Renal cortical epithelial cell (primary cell): ENCODE data around the gene NRCAM. TPM values are rescaled to one million over a fixed set of nuclear protein-coding genes. Genes with fewer than 3 reads are reported as not detected.

Experiments
- DNase-seq: peaks from one replicate; pipeline ENCODE4 v3.0.0-alpha.2; 2011; ENCODE audit warnings: low read depth
- total RNA-seq: library from RNA; depleted of rRNA; stranded (reverse); fragments of >200 nt; gene quantifications from 2 replicates; pipeline ENCODE4 v1.2.3, GENCODE V29; 2014

NRCAM gene
- total RNA-seq, 1 donor from 2014 or later, result 254 TPM

- DNase-seq, result no peak
Measured at GRCh38 chr7:108204281-108204796, 251.9 kb downstream of the NRCAM start.

- no peak for DNase-seq
Measured at GRCh38 chr7:108203537-108203936, 252.7 kb downstream of the NRCAM start.

DNA sequence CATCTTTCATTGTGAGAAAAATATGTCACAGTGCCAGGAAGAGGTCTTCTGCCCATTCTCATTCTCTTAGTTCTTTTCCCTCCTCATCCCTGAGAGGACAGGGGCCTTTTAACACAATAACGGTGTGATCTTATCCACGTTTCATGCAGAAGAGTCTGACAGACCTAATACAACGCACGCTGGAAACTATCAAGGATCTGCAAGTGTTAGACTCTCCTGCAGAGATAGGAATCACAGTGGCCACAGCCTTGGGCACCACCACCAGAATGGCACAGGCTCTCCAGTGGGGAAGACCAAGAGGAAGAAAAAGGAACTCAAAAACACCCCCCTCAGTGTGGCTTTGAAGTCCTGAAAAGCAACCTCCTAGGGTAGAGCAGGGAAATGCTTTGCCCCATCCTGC, 253.5 kb downstream of the NRCAM start:
- DNase-seq, result no peak

- no peak for DNase-seq
Measured at GRCh38 chr7:108201766-108202165, 254.5 kb downstream of the NRCAM start.

DNA sequence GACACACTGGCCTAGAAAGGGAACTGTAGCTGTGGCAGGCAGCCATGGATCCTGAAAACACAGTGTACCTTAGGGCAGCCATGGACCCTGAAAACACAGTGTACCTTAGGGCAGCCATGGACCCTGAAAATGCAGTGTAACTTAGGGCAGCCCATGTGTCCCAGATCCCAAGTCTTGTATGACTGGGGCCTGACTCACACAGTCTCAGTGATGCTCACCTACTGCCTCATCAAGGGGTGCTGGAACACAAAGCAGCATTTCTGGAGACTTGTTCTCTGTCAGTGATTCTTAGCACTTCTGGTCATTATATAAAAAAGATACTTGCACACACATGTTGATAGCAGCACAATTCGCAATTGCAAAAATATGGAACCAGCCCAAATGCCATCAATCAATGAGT, 255.9 kb downstream of the NRCAM start:
- peak; percentile 19 for DNase-seq

GRCh38 chr7:108197371-108198091, 258.7 kb downstream of the NRCAM start:
- DNase-seq, result no peak

GRCh38 chr7:108196004-108196403, 260.2 kb downstream of the NRCAM start:
- peak; percentile 65 for DNase-seq

DNA sequence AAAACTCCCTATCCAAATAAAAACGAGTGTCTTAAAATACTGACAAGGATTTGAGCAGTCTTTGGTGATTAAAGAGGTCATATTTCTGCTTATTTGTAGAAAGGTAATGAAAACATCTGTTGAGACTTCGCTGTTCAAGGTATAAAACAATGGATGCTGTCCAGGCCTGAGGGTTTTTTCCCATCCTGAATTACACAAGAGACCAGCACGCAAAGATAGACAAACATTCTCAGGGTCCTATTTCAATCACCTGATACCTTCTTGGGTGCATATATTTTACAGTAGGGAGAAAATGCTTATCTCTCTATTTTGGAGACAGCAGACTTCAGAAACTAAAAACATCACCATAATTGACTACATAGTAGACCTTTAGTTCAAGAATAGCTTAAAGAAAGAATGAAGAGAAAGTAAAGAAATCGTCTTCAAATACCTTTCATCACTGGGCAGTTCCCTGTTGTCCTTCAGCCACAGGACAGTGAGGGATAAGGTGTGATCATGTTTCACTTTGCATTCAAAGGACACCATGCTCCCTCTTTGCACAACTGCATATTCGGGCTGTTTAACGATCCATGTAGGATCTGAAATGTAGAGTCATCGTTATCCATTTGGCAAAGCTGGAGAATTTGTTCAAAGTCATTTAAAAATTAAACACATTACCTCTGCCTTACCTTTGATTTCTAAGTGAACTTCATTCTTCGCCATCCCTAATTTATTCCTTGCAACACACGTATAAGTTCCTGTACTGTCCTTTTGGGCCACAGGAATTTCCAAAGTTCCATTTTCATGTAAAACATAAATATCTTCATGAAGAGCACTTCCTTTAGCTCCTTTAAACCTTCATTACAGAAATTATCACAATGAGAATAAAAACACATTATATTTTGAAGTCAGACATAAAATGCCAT, 262.4 kb downstream of the NRCAM start:
- DNase-seq, result peak; percentile 71

GRCh38 chr7:108190891-108191290, 265.3 kb downstream of the NRCAM start:
- DNase-seq, result no peak

DNA sequence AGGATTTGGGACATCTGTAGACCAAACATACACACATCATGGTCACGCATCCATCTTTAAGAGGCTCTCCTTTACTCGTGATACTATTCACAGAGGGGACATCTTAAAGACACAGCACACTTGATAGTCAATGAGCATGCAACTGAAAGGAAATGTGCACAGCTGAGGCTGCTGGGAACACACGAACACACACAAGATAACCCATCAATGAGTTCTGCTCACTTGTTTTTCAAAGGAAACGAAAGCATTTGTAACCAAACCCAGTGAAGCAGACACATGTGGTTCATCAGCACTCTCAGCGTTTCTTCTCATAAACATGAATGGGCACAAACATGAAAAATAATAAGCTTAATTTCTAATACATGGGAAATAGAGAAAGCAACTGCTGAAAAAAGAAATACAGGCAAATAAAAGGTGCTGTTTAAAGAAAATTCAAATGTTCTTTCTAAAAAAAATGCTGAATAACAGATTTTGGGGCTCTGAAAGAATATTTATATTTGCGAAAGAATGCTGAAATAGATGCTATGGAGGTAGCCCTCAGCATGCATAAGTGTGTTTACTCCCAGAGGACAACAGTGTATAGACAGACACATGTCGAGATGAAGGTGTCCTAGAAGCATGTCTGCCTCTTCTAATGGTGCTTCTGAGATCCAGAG, 266.4 kb downstream of the NRCAM start:
- DNase-seq, result no peak

- DNase-seq, result no peak
Measured at GRCh38 chr7:108188724-108189123, 267.5 kb downstream of the NRCAM start.

GRCh38 chr7:108181073-108181985, 274.9 kb downstream of the NRCAM start:
- peak; percentile 66 for DNase-seq

GRCh38 chr7:108178398-108178797, 277.8 kb downstream of the NRCAM start:
- DNase-seq, result no peak

- DNase-seq, result no peak
Measured at GRCh38 chr7:108171164-108171563, 285.1 kb downstream of the NRCAM start.

GRCh38 chr7:108170251-108170650, 286.0 kb downstream of the NRCAM start:
- no peak for DNase-seq

DNA sequence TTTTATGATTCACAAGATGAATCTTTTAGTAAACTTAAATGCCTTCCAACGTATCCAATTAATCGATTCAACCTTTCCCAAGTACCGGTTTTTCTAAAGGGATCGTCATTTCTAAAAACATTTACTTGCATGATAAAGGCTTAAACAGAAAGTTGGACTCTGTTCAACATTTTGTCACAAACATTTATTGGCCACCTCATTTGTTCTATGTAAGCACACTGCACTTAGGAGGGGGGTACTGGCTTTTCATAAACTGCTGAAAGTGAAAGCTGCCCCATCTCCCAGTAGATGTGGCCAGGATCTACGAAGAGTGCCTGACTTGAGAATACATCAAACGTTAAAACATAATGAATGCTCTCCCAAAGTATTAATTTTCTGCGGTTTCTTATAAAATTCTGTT, 288.8 kb downstream of the NRCAM start:
- DNase-seq, result no peak

DNA sequence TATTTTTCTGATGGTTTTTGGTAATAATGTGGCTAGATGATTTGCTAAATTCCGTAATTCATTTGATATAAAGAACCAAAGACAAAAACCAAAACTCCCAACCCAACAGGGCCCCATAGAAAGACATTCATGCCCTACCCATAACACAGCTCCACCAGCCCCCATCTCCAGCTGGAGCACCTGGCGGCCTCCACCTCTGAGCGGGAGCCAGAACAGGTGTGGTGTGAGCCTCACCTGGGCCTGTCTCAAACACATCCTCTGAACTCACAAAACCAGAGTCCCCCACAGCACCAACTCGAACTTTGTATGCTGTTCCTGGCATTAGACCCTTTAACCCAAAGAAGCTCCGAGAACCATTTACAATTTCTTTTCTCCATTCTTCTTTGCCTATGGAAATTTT, 289.5 kb downstream of the NRCAM start:
- no peak for DNase-seq

- DNase-seq, result no peak
Measured at GRCh38 chr7:108165723-108166122, 290.5 kb downstream of the NRCAM start.

GRCh38 chr7:108164946-108165345, 291.3 kb downstream of the NRCAM start:
- DNase-seq, result no peak

GRCh38 chr7:108164342-108164741, 291.9 kb downstream of the NRCAM start:
- no peak for DNase-seq

- peak; percentile 80 for DNase-seq
Measured at GRCh38 chr7:108158776-108159175, 297.5 kb downstream of the NRCAM start.
